ENCODE measurements around the gene MAB21L3. TPM values are rescaled to one million over a fixed set of nuclear protein-coding genes. Genes with fewer than 3 reads are reported as not detected.

MAB21L3 gene
- total and polyA plus RNA-seq, 4 donors, result 0.17 to 0.40 (median 0.25) TPM

- H3K36me3 ChIP-seq (ENCODE audit: control insufficient read depth, insufficient read depth, low read length), result no peaks in the 10 kb centered on the region
- WGBS (ENCODE audit: insufficient coverage), result 96% methylated on average over 3 of the region's 4 CpGs
- peaks cover 22% of the 10 kb centered on the region for H3K4me1 ChIP-seq (ENCODE audit: control insufficient read depth, insufficient read depth, low read length)
- H3K27ac ChIP-seq (ENCODE audit: low read depth, low read length), result no peak overlapping the region
- no peak overlapping the region for H3K4me3 ChIP-seq (ENCODE audit: low read depth, low read length)
- no peak for DNase-seq (ENCODE audit: low read depth in 4 of 6, low spot score in 6 of 6)
- peaks cover 4% of the 10 kb centered on the region for H3K9me3 ChIP-seq (ENCODE audit: control insufficient read depth, insufficient read depth, low read length)
- no peaks in the 10 kb centered on the region for H3K27me3 ChIP-seq (ENCODE audit: control insufficient read depth, insufficient read depth, low read length)
Observed at GRCh38 chr1:116147972-116148371, 36.8 kb downstream of the MAB21L3 start.

DNA sequence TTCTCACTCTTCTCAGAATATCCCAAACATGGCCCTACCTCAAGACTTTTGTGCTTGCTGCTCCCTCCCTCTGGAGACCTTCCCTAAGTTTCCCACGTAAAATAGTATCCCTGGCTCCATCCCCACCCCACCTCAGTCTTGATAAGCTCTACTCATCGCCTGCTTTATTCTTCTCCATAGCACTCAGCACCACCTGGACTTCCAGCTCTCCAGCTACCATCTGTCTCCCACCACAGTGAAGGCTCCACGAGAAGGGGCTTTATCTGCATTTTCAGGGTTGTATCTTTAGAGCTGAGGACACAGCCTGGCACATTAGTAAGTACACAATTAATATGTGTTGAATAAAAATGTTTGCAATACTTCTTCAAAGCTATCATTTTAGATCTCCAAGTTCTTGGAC, 37.8 kb downstream of the MAB21L3 start:
- Histone ChIP-seq H3K36me3 (ENCODE audit: control insufficient read depth, insufficient read depth, low read length) (no peaks in the 10 kb centered on the region), H3K27me3 (ENCODE audit: control insufficient read depth, insufficient read depth, low read length) (no peaks in the 10 kb centered on the region), H3K9me3 (ENCODE audit: control insufficient read depth, insufficient read depth, low read length) (peaks cover 2% of the 10 kb centered on the region), H3K27ac (ENCODE audit: low read depth, low read length) (no peak overlapping the region), H3K4me3 (ENCODE audit: low read depth, low read length) (no peak overlapping the region), H3K4me1 (ENCODE audit: control insufficient read depth, insufficient read depth, low read length) (peaks cover 22% of the 10 kb centered on the region)
- no peak for DNase-seq (ENCODE audit: low read depth in 4 of 6, low spot score in 6 of 6)
- 79% methylated on average over 2 of the region's 3 CpGs for WGBS (ENCODE audit: insufficient coverage)

DNA sequence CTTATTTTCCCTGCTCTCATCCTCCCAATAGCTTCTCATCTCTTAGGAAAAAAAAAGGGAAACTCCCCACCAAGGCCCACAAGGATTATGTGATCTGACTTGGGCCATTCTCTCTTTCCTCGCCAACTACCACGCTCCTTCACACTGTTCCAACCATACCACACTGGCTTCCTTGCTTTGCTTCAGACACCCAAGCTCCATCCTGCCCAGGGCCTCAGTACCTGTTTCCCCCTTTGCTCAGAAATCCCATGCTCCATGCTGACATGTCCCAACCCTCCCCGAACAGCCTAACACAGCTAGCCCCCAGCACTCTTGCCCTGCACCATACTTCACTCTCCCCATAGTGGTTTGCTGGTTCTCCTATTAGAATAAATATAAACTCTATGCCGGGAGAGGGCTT, 39.2 kb downstream of the MAB21L3 start:
- H3K27me3 ChIP-seq (ENCODE audit: control insufficient read depth, insufficient read depth, low read length), result no peaks in the 10 kb centered on the region
- no peaks in the 10 kb centered on the region for H3K36me3 ChIP-seq (ENCODE audit: control insufficient read depth, insufficient read depth, low read length)
- no peak overlapping the region for H3K27ac ChIP-seq (ENCODE audit: low read depth, low read length)
- H3K9me3 ChIP-seq (ENCODE audit: control insufficient read depth, insufficient read depth, low read length), result no peaks in the 10 kb centered on the region
- peaks cover 22% of the 10 kb centered on the region for H3K4me1 ChIP-seq (ENCODE audit: control insufficient read depth, insufficient read depth, low read length)
- 94% methylated on average over 2 of the region's 4 CpGs for WGBS (ENCODE audit: insufficient coverage)
- no peak for DNase-seq (ENCODE audit: low read depth in 4 of 6, low spot score in 6 of 6)
- no peak overlapping the region for H3K4me3 ChIP-seq (ENCODE audit: low read depth, low read length)

- DNase-seq (ENCODE audit: low read depth in 4 of 6, low spot score in 6 of 6), result peak in 3 of 6 donors; percentile 66 to 92 (median 89)
- Histone ChIP-seq H3K4me3 (ENCODE audit: low read depth, low read length) (peak overlapping the region; percentile 35), H3K4me1 (ENCODE audit: control insufficient read depth, insufficient read depth, low read length) (peaks cover 22% of the 10 kb centered on the region), H3K27me3 (ENCODE audit: control insufficient read depth, insufficient read depth, low read length) (no peaks in the 10 kb centered on the region), H3K36me3 (ENCODE audit: control insufficient read depth, insufficient read depth, low read length) (no peaks in the 10 kb centered on the region), H3K27ac (ENCODE audit: low read depth, low read length) (peak overlapping the region; percentile 47), H3K9me3 (ENCODE audit: control insufficient read depth, insufficient read depth, low read length) (no peaks in the 10 kb centered on the region)
- WGBS (ENCODE audit: insufficient coverage), result 6% methylated on average over 42 of the region's 46 CpGs
Observed at GRCh38 chr1:116151739-116152576, 40.8 kb downstream of the MAB21L3 start.

DNA sequence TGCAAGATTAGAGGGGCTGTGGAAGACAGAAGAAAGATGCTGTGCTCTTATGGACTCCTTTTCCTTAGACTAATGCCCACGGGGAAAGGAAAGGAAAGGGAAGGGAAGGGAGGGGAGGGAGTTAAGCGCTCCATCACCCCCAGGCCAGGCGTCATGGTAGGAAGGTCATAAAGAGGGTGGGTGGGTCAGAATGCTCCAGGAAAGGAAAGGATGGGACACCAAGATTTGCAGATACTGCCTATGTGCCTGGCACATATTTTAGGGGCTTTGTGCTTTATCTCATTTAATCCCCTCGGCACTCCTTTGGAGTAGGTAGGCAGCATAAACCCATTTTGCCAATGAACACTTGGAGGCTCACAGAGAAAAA, 41.4 kb downstream of the MAB21L3 start:
- no peak for DNase-seq (ENCODE audit: low read depth in 4 of 6, low spot score in 6 of 6)
- Histone ChIP-seq H3K36me3 (ENCODE audit: control insufficient read depth, insufficient read depth, low read length) (no peaks in the 10 kb centered on the region), H3K4me1 (ENCODE audit: control insufficient read depth, insufficient read depth, low read length) (peaks cover 22% of the 10 kb centered on the region), H3K27me3 (ENCODE audit: control insufficient read depth, insufficient read depth, low read length) (no peaks in the 10 kb centered on the region), H3K27ac (ENCODE audit: low read depth, low read length) (no peak overlapping the region), H3K4me3 (ENCODE audit: low read depth, low read length) (peak overlapping the region; percentile 35), H3K9me3 (ENCODE audit: control insufficient read depth, insufficient read depth, low read length) (no peaks in the 10 kb centered on the region)
- WGBS (ENCODE audit: insufficient coverage), result 40% methylated on average over 1 of the region's 4 CpGs

DNA sequence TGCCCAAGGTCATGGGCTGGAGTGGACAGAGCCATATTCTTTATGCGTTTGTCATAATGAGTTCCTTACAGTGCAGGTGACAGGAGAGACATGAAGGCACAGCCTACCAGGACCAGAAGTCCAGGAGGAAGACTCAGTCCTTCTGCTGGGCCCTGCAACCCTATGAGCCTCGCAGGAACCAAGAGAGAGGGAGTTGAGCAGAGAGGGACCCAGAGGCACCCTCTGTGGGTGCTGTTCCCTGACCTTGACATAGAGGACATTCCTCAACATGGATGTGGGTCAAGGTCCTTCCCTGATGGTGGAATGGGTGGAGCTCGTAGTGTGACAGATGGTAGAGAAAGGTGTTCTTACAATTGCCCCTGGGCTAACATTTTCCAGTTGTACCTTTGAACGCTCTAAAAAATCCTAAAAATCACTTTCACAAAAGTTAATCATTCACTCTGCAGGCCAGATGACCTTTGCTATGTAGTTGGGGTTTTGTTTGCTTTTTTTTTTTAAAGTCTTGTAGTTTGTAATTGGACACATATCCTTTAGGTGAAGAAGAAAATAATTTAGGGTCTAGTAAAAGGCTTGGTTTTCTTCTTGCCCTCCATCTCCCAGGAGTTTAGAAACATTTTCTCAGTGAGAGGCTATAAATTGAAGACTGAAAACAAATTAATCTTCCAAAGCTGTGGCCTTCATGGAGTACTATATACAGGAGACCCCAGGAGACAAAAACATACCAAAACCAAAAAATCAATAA, 41.9 kb downstream of the MAB21L3 start:
- no peaks in the 10 kb centered on the region for H3K27me3 ChIP-seq (ENCODE audit: control insufficient read depth, insufficient read depth, low read length)
- no peak for DNase-seq (ENCODE audit: low read depth in 4 of 6, low spot score in 6 of 6)
- no peak overlapping the region for H3K4me3 ChIP-seq (ENCODE audit: low read depth, low read length)
- peaks cover 22% of the 10 kb centered on the region for H3K4me1 ChIP-seq (ENCODE audit: control insufficient read depth, insufficient read depth, low read length)
- 100% methylated on average over 2 of the region's 4 CpGs for WGBS (ENCODE audit: insufficient coverage)
- H3K27ac ChIP-seq (ENCODE audit: low read depth, low read length), result no peak overlapping the region
- H3K36me3 ChIP-seq (ENCODE audit: control insufficient read depth, insufficient read depth, low read length), result no peaks in the 10 kb centered on the region
- H3K9me3 ChIP-seq (ENCODE audit: control insufficient read depth, insufficient read depth, low read length), result no peaks in the 10 kb centered on the region

DNA sequence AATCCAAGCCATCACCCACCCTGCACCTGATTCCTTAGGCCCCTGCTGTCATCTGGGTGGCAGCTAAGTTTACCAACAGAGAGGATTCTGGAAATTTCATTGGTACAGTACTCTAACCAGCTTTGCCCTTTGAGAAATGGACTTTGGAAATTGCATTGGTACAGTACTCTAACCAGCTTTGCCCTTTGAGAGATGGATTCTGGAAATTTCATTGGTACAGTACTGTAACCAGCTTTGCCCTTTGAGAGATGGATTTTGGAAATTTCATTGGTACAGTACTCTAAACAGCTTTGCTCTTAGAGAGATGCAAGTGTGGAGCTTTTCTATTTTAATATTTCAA, 42.5 kb downstream of the MAB21L3 start:
- no peaks in the 10 kb centered on the region for H3K27me3 ChIP-seq (ENCODE audit: control insufficient read depth, insufficient read depth, low read length)
- DNase-seq (ENCODE audit: low read depth in 4 of 6, low spot score in 6 of 6), result no peak
- H3K4me1 ChIP-seq (ENCODE audit: control insufficient read depth, insufficient read depth, low read length), result peaks cover 22% of the 10 kb centered on the region

GRCh38 chr1:116154536-116154935, 43.3 kb downstream of the MAB21L3 start:
- peaks cover 22% of the 10 kb centered on the region for H3K4me1 ChIP-seq (ENCODE audit: control insufficient read depth, insufficient read depth, low read length)
- WGBS (ENCODE audit: insufficient coverage), result 85% methylated on average over 4 of the region's 4 CpGs
- no peaks in the 10 kb centered on the region for H3K36me3 ChIP-seq (ENCODE audit: control insufficient read depth, insufficient read depth, low read length)
- H3K4me3 ChIP-seq (ENCODE audit: low read depth, low read length), result no peak overlapping the region
- no peaks in the 10 kb centered on the region for H3K27me3 ChIP-seq (ENCODE audit: control insufficient read depth, insufficient read depth, low read length)
- H3K27ac ChIP-seq (ENCODE audit: low read depth, low read length), result no peak overlapping the region
- H3K9me3 ChIP-seq (ENCODE audit: control insufficient read depth, insufficient read depth, low read length), result no peaks in the 10 kb centered on the region
- DNase-seq (ENCODE audit: low read depth in 4 of 6, low spot score in 6 of 6), result no peak

More for the DNA sequence above, 42.5 kb downstream of the MAB21L3 start:
- Histone ChIP-seq H3K9me3 (ENCODE audit: control insufficient read depth, insufficient read depth, low read length) (no peaks in the 10 kb centered on the region), H3K4me3 (ENCODE audit: low read depth, low read length) (no peak overlapping the region), H3K27ac (ENCODE audit: low read depth, low read length) (no peak overlapping the region), H3K36me3 (ENCODE audit: control insufficient read depth, insufficient read depth, low read length) (no peaks in the 10 kb centered on the region)

- H3K4me3 ChIP-seq (ENCODE audit: low read depth, low read length), result no peak overlapping the region
- no peak for DNase-seq (ENCODE audit: low read depth in 4 of 6, low spot score in 6 of 6)
- WGBS (ENCODE audit: insufficient coverage), result 93% methylated on average over 3 of the region's 4 CpGs
- no peaks in the 10 kb centered on the region for H3K36me3 ChIP-seq (ENCODE audit: control insufficient read depth, insufficient read depth, low read length)
- H3K9me3 ChIP-seq (ENCODE audit: control insufficient read depth, insufficient read depth, low read length), result no peaks in the 10 kb centered on the region
- H3K27ac ChIP-seq (ENCODE audit: low read depth, low read length), result no peak overlapping the region
- no peaks in the 10 kb centered on the region for H3K27me3 ChIP-seq (ENCODE audit: control insufficient read depth, insufficient read depth, low read length)
- H3K4me1 ChIP-seq (ENCODE audit: control insufficient read depth, insufficient read depth, low read length), result peaks cover 4% of the 10 kb centered on the region
Observed at GRCh38 chr1:116157096-116157495, 45.9 kb downstream of the MAB21L3 start.

- Histone ChIP-seq H3K4me3 (ENCODE audit: low read depth, low read length) (no peak overlapping the region), H3K36me3 (ENCODE audit: control insufficient read depth, insufficient read depth, low read length) (no peaks in the 10 kb centered on the region), H3K9me3 (ENCODE audit: control insufficient read depth, insufficient read depth, low read length) (no peaks in the 10 kb centered on the region), H3K27ac (ENCODE audit: low read depth, low read length) (no peak overlapping the region), H3K4me1 (ENCODE audit: control insufficient read depth, insufficient read depth, low read length) (peaks cover 3% of the 10 kb centered on the region), H3K27me3 (ENCODE audit: control insufficient read depth, insufficient read depth, low read length) (no peaks in the 10 kb centered on the region)
- peak in 1 of 6 donors; percentile 60 for DNase-seq (ENCODE audit: low read depth in 4 of 6, low spot score in 6 of 6)
- WGBS (ENCODE audit: insufficient coverage), result no CpG with 5 or more reads among the region's 1 CpG
Observed at GRCh38 chr1:116159177-116159576, 48.0 kb downstream of the MAB21L3 start.
